Fibroblast of skin of left biceps (primary cell): Measurements from ENCODE around the gene ENDOV.

ENCODE experiments used
- DNase-seq, 2 experiments: peaks; one replicate each; pipeline ENCODE4 v3.0.0-alpha.2; 2013; ENCODE audit warnings: low read depth in 2 of 2

Gene ENDOV

GRCh38 chr17:80415626-80416137 lies 715 bp downstream of the ENDOV start:
- no peak for DNase-seq

- no peak for DNase-seq
These were observed 1.4 kb downstream of the ENDOV start for GRCh38 chr17:80416260-80416939.

GRCh38 chr17:80416940-80417293 lies 1.9 kb downstream of the ENDOV start:
- no peak for DNase-seq

GRCh38 chr17:80418589-80418988 lies 3.6 kb downstream of the ENDOV start:
- no peak for DNase-seq

GRCh38 chr17:80419255-80419654 lies 4.3 kb downstream of the ENDOV start:
- DNase-seq, result no peak

GRCh38 chr17:80421381-80422090 lies 6.6 kb downstream of the ENDOV start:
- DNase-seq, result no peak

GRCh38 chr17:80422276-80422675 lies 7.3 kb downstream of the ENDOV start:
- DNase-seq, result no peak

GRCh38 chr17:80422981-80423380 lies 8.0 kb downstream of the ENDOV start:
- DNase-seq, result no peak

- no peak for DNase-seq
These were observed 8.7 kb downstream of the ENDOV start for GRCh38 chr17:80423536-80424225.

GRCh38 chr17:80424261-80424660 lies 9.3 kb downstream of the ENDOV start:
- no peak for DNase-seq

GRCh38 chr17:80424878-80425765 lies 10.2 kb downstream of the ENDOV start:
- no peak for DNase-seq

GRCh38 chr17:80425835-80426426 lies 11.0 kb downstream of the ENDOV start:
- DNase-seq, result no peak

GRCh38 chr17:80426671-80427326 lies 11.8 kb downstream of the ENDOV start:
- peak in 1 of 2 experiments; percentile 17 for DNase-seq

- DNase-seq, result no peak
These were observed 12.7 kb downstream of the ENDOV start for GRCh38 chr17:80427366-80428282.

- DNase-seq, result no peak
These were observed 13.4 kb downstream of the ENDOV start for GRCh38 chr17:80428363-80428762.

GRCh38 chr17:80428796-80429195 lies 13.8 kb downstream of the ENDOV start:
- no peak for DNase-seq

- DNase-seq, result no peak
These were observed 14.6 kb downstream of the ENDOV start for GRCh38 chr17:80429356-80430275.

- DNase-seq, result no peak
These were observed 15.7 kb downstream of the ENDOV start for GRCh38 chr17:80430446-80431245.
